Measurements from ENCODE around the gene CCDC57.

DNA sequence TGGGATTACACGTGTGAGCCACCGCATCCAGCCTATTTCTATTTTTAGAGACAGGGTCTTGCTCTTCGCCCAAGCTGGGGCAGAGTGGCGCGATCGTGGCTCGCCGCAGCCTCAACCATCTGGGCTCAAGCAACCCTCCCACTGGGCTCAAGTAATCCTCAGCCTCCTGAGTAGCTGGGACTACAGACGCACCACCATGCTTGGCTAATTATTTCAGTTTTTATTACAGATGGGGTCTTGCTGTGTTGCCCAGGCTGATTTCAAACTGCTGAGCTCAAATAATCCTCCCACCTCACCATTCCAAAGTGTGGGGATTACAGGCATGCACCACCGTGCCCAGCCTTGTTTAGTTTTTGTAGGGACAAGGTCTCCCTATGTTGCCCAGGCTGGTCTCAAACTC, 53.8 kb downstream of the CCDC57 start:
- TF ChIP-seq CTCF (IDR thresholded peaks at IDR 0.05) (no peak), POLR2A (IDR thresholded peaks at IDR 0.05) (no peak)

Data from heart left ventricle (tissue), 13 donors.